Adrenal gland (tissue), 5 donors: ENCODE measurements around the gene PHF12.

Experiments
- CTCF ChIP-seq, 6 experiments: fragments of 450-650 bp in 4 of 6; fragments of 200-600 bp in 2 of 6; sonication (generic) in 1 of 6; IDR thresholded peaks; 1 replicate in 5 of 6; 2 replicates in 1 of 6; pipeline versions ENCODE4 v1.5.1 to v1.8.0; 2016 to 2021; ENCODE audit warnings: antibody characterized with exemption in 6 of 6, mild to moderate bottlenecking in 2 of 6, moderate library complexity in 1 of 6
- POLR2A ChIP-seq, 2 donors: fragments of 450-650 bp; IDR thresholded peaks; one replicate each; pipeline ENCODE4 v1.6.1; 2017; ENCODE audit warnings: antibody characterized with exemption in 2 of 2, mild to moderate bottlenecking in 2 of 2, moderate library complexity in 1 of 2
- donor health status: DM: no; HTN: no; CAD: no.

GRCh38 chr17:28887871-28888471 is 63.3 kb downstream of the PHF12 start:
- TF ChIP-seq POLR2A (IDR thresholded peaks at IDR 0.05) (no peak), CTCF (IDR thresholded peaks at IDR 0.05) (no peak)
